IPS-NIHi11 (cell line): ENCODE measurements around the gene PGM1.
"Not testable (repeated sequence)": the region's sequence is repeated elsewhere in the genome, so short reads cannot be mapped to it uniquely, and the experiment has no call there.

ENCODE experiments used
- DNase-seq: peaks from one replicate; pipeline ENCODE4 v3.0.0; 2012; ENCODE audit warnings: mixed read lengths, low spot score

PGM1 gene

GRCh38 chr1:63593303-63593885 is at the start of gene PGM1:
Gene PGM1, plus strand, starts transcription at chr1:63593411. Its CDS starts 78 bp downstream, at chr1:63593489.
- peak; percentile 80 for DNase-seq

GRCh38 chr1:63545780-63546179 is 47.4 kb upstream of the PGM1 start:
- no peak for DNase-seq

- DNase-seq: no peak
Observed at GRCh38 chr1:63547621-63548294, 45.5 kb upstream of the PGM1 start.

GRCh38 chr1:63548303-63548702 is 44.9 kb upstream of the PGM1 start:
- DNase-seq: no peak

GRCh38 chr1:63548877-63549276 is 44.3 kb upstream of the PGM1 start:
- DNase-seq: no peak

GRCh38 chr1:63555480-63555879 is 37.7 kb upstream of the PGM1 start:
- DNase-seq: no peak

- DNase-seq: peak; percentile 32
Observed at GRCh38 chr1:63557365-63557987, 35.7 kb upstream of the PGM1 start.

- DNase-seq: no peak
Observed at GRCh38 chr1:63559357-63559756, 33.9 kb upstream of the PGM1 start.

GRCh38 chr1:63563745-63564144 is 29.5 kb upstream of the PGM1 start:
- DNase-seq: no peak

GRCh38 chr1:63569068-63569467 is 24.1 kb upstream of the PGM1 start:
- no peak for DNase-seq

GRCh38 chr1:63569640-63570316 is 23.4 kb upstream of the PGM1 start:
- no peak for DNase-seq

GRCh38 chr1:63572686-63573085 is 20.5 kb upstream of the PGM1 start:
- not testable (repeated sequence) for DNase-seq

- not testable (repeated sequence) for DNase-seq
Observed at GRCh38 chr1:63574203-63574796, 18.9 kb upstream of the PGM1 start.

- no peak for DNase-seq
Observed at GRCh38 chr1:63575340-63575826, 17.8 kb upstream of the PGM1 start.

- not testable (repeated sequence) for DNase-seq
Observed at GRCh38 chr1:63586326-63586725, 6.9 kb upstream of the PGM1 start.

- no peak for DNase-seq
Observed at GRCh38 chr1:63590166-63590560, 3.0 kb upstream of the PGM1 start.

- no peak for DNase-seq
Observed at GRCh38 chr1:63592536-63593302, 492 bp upstream of the PGM1 start.

- DNase-seq: peak; percentile 70
Observed at GRCh38 chr1:63593886-63594605, 835 bp downstream of the PGM1 start.

GRCh38 chr1:63595435-63595834 is 2.2 kb downstream of the PGM1 start:
- no peak for DNase-seq

GRCh38 chr1:63599799-63600198 is 6.6 kb downstream of the PGM1 start:
- DNase-seq: no peak

GRCh38 chr1:63600248-63600647 is 7.0 kb downstream of the PGM1 start:
- no peak for DNase-seq
